GM13976 (cell line): ENCODE measurements around the gene OR10K1.

Experiments used
- DNase-seq: peaks from one replicate; pipeline ENCODE4 v3.0.0; 2012; ENCODE audit warnings: low spot score
- CTCF ChIP-seq: IDR thresholded peaks from 2 replicates; pipeline ENCODE4 v1.5.1; 2012; ENCODE audit warnings: borderline replicate concordance, mild to moderate bottlenecking; ENCODE audit not compliant: insufficient read depth; ENCODE audit errors: extremely low read depth, missing control alignments, control extremely low read depth
- in situ Hi-C: fragments of 300-500 bp; cut with MboI; formaldehyde crosslinking; loops from one replicate; pipeline ENCODE4 v1.12.0; 2022; ENCODE audit warnings: low sequenced_read_pairs, mixed read lengths, inconsistent platforms; ENCODE audit not compliant: unreplicated experiment

OR10K1 gene

GRCh38 chr1:158434741-158435140 is 26.9 kb upstream of the OR10K1 start:
- no peak for DNase-seq
- no peak for TF ChIP-seq CTCF
- in situ Hi-C loops: no loop called here

GRCh38 chr1:158445376-158445775 is 16.3 kb upstream of the OR10K1 start:
- no peak for DNase-seq
- in situ Hi-C loops: no loop called here
- TF ChIP-seq CTCF: no peak

- in situ Hi-C loops: no loop called here
- no peak for DNase-seq
- no peak for TF ChIP-seq CTCF
Measured at GRCh38 chr1:158454537-158454936, 7.1 kb upstream of the OR10K1 start.

- no peak for TF ChIP-seq CTCF
- in situ Hi-C loops: no loop called here
- DNase-seq: no peak
Measured at GRCh38 chr1:158457246-158457645, 4.4 kb upstream of the OR10K1 start.

GRCh38 chr1:158458263-158458662 is 3.4 kb upstream of the OR10K1 start:
- no peak for TF ChIP-seq CTCF
- in situ Hi-C loops: no loop called here
- DNase-seq: no peak

GRCh38 chr1:158471920-158472319 is 10.3 kb downstream of the OR10K1 start, which contains the start of gene OR10R2:
TSS of gene OR10R2 (plus strand) at chr1:158472220. CDS start at chr1:158472326, 106 bp downstream.
- no peak for DNase-seq
- TF ChIP-seq CTCF: no peak
- in situ Hi-C loops: no loop called here

GRCh38 chr1:158485455-158485854 is 23.8 kb downstream of the OR10K1 start:
- DNase-seq: no peak
- TF ChIP-seq CTCF: no peak
- in situ Hi-C loops: no loop called here
